Aorta (tissue), 5 donors: Measurements from ENCODE around the gene AKR1B15. TPM values are rescaled to one million over a fixed set of nuclear protein-coding genes. Genes with fewer than 3 reads are reported as not detected.
"Not testable (repeated sequence)": the region's sequence is repeated elsewhere in the genome, so short reads cannot be mapped to it uniquely, and the experiment has no call there.

Experiments
- ATAC-seq: fragments of 200-7000 bp; cut with Tn5 transposase; one replicate; pipeline ENCODE4 v1.9.1; 2022; ENCODE audit warnings: moderate library complexity; ENCODE audit not compliant: low FRiP score
- DNase-seq, 2 donors: peaks; one replicate each; pipeline ENCODE4 v3.0.0-alpha.2; 2020
- H3K27ac ChIP-seq, 2 donors: one replicate each; pipeline ENCODE4 v1.5.1; 2013; ENCODE audit warnings: low read length in 2 of 2, mild to moderate bottlenecking in 2 of 2, moderate library complexity in 2 of 2, control low read depth in 1 of 2, inconsistent platforms in 1 of 2, low read depth in 1 of 2
- H3K27me3 ChIP-seq, 2 donors: one replicate each; pipeline ENCODE4 v1.6.1; 2013; ENCODE audit warnings: control low read depth in 1 of 2, low read length in 1 of 2, mild to moderate bottlenecking in 1 of 2, moderate library complexity in 1 of 2; ENCODE audit not compliant: insufficient read depth in 2 of 2, control insufficient read depth in 1 of 2
- H3K36me3 ChIP-seq, 2 donors: one replicate each; pipeline ENCODE4 v1.6.1; 2013; ENCODE audit warnings: control low read depth in 1 of 2, low read length in 1 of 2, mild to moderate bottlenecking in 1 of 2; ENCODE audit not compliant: insufficient read depth in 2 of 2, control insufficient read depth in 1 of 2
- H3K4me1 ChIP-seq, 2 donors: one replicate each; pipeline ENCODE4 v1.6.1; 2013; ENCODE audit warnings: low read length in 2 of 2, control low read depth in 1 of 2, mild to moderate bottlenecking in 1 of 2, moderate library complexity in 1 of 2; ENCODE audit not compliant: insufficient read depth in 2 of 2, control insufficient read depth in 1 of 2
- H3K4me3 ChIP-seq, 2 donors: one replicate each; pipeline ENCODE4 v1.5.1; 2013; ENCODE audit warnings: low read length in 2 of 2, control low read depth in 1 of 2, mild to moderate bottlenecking in 1 of 2
- H3K9me3 ChIP-seq: one replicate; pipeline ENCODE4 v1.6.1; 2013; ENCODE audit warnings: mild to moderate bottlenecking, low read length; ENCODE audit not compliant: control insufficient read depth
- WGBS, 2 donors: extraction: QIAGEN DNeasy Blood & Tissue Kit; methylation state at CpG; one replicate each; pipeline ENCODE4 v1.1.7; 2013; 5-methylcytosine and 5-hydroxymethylcytosine counted together
- intact Hi-C, 2 donors: fragments of 100-400 bp; cut with DNase I; formaldehyde crosslinking; loops; one replicate each; pipeline versions ENCODE4 v1.14.2 to v1.15.0; 2022
- polyA plus RNA-seq, 2 donors: library from polyadenylated mRNA; stranded (reverse); fragments of 200-250 nt; gene quantifications; one replicate each; pipeline ENCODE4 v1.2.3, GENCODE V29; 2013
- total RNA-seq, 2 donors: library from RNA; stranded (reverse); fragmentation: NEBNext Ultra II Directional; extraction: Animal tissue kit (Norgen Biotek cat#: 25700); gene quantifications; one replicate each; pipeline ENCODE4 v1.2.1, GENCODE V29; 2021
- donor health status: healthy with polysubstance abuse.
- donor health status: Bipolar disorder and iron deficiency.
- donor health status: DM: no; HTN: no; CAD: no.
- donor health status: DM: no; HTN: no; CAD: no.
- donor health status: DM: yes; HTN: yes; CAD: no.

Gene AKR1B15
- total and polyA plus RNA-seq, 4 donors, result 0.33 TPM; not detected in 3

- intact Hi-C loops, H3K4me3 ChIP-seq, H3K27me3 ChIP-seq, DNase-seq, H3K4me1 ChIP-seq, H3K36me3 ChIP-seq, H3K9me3 ChIP-seq, ATAC-seq, H3K27ac ChIP-seq: not testable (repeated sequence)
- 80 to 95% methylated on average over 3 to 5 of the region's 5 CpGs for WGBS, 2 donors
Observed at GRCh38 chr7:134561616-134562015, 12.7 kb downstream of the AKR1B15 start.

GRCh38 chr7:134562136-134562535 lies 13.2 kb downstream of the AKR1B15 start:
- no peaks in the 10 kb centered on the region for H3K9me3 ChIP-seq
- DNase-seq (no peak), ATAC-seq (no peak)
- WGBS, 2 donors, result 75 to 83% methylated on average over 6 of the region's 6 CpGs
- no peaks in the 10 kb centered on the region for H3K27me3 ChIP-seq
- intact Hi-C loops, result no loop called here
- H3K4me1 ChIP-seq, result no peaks in the 10 kb centered on the region
- no peaks in the 10 kb centered on the region for H3K36me3 ChIP-seq
- no peak overlapping the region for H3K4me3 ChIP-seq
- no peak overlapping the region for H3K27ac ChIP-seq

GRCh38 chr7:134563398-134563749 lies 14.5 kb downstream of the AKR1B15 start:
- H3K27ac ChIP-seq, H3K27me3 ChIP-seq, ATAC-seq: not testable (repeated sequence)

GRCh38 chr7:134565643-134566136 lies 16.8 kb downstream of the AKR1B15 start:
- ATAC-seq, result peak; percentile 76
- intact Hi-C loops, result no loop called here
- Histone ChIP-seq H3K4me3 (no peak overlapping the region), H3K4me1 (no peaks in the 10 kb centered on the region), H3K27me3 (no peaks in the 10 kb centered on the region), H3K9me3 (no peaks in the 10 kb centered on the region), H3K36me3 (no peaks in the 10 kb centered on the region), H3K27ac (no peak overlapping the region)
- peak in 1 of 2 donors; percentile 63 for DNase-seq
- WGBS, 2 donors, result 17 to 25% methylated on average over 2 of the region's 2 CpGs

More at GRCh38 chr7:134563398-134563749, 14.5 kb downstream of the AKR1B15 start:
- H3K4me1 ChIP-seq, H3K36me3 ChIP-seq, intact Hi-C loops, H3K4me3 ChIP-seq, DNase-seq, H3K9me3 ChIP-seq: not testable (repeated sequence)
- 83 to 90% methylated on average over 2 of the region's 2 CpGs for WGBS, 2 donors

- ATAC-seq (no peak), DNase-seq (no peak)
- intact Hi-C loops, result no loop called here
- Histone ChIP-seq H3K4me3 (no peak overlapping the region), H3K27me3 (no peaks in the 10 kb centered on the region), H3K4me1 (no peaks in the 10 kb centered on the region), H3K9me3 (no peaks in the 10 kb centered on the region), H3K27ac (no peak overlapping the region), H3K36me3 (no peaks in the 10 kb centered on the region)
- WGBS, 2 donors, result 78 to 79% methylated on average over 3 of the region's 3 CpGs
Observed at GRCh38 chr7:134567368-134567767, 18.5 kb downstream of the AKR1B15 start.

GRCh38 chr7:134569962-134570361 lies 21.1 kb downstream of the AKR1B15 start:
- ATAC-seq, intact Hi-C loops: not testable (repeated sequence)
- WGBS, 2 donors, result 89 to 91% methylated on average over 9 of the region's 9 CpGs

GRCh38 chr7:134571101-134571500 lies 22.2 kb downstream of the AKR1B15 start:
- H3K27me3 ChIP-seq, result no peaks in the 10 kb centered on the region
- H3K36me3 ChIP-seq, result no peaks in the 10 kb centered on the region
- ATAC-seq (no peak), DNase-seq (no peak)
- 80 to 92% methylated on average over 2 of the region's 2 CpGs for WGBS, 2 donors
- no peaks in the 10 kb centered on the region for H3K9me3 ChIP-seq
- H3K4me3 ChIP-seq, result no peak overlapping the region
- intact Hi-C loops, result no loop called here
- no peak overlapping the region for H3K27ac ChIP-seq
- no peaks in the 10 kb centered on the region for H3K4me1 ChIP-seq

More at GRCh38 chr7:134569962-134570361, 21.1 kb downstream of the AKR1B15 start:
- not testable (repeated sequence) for DNase-seq, H3K36me3 ChIP-seq, H3K4me3 ChIP-seq, H3K27me3 ChIP-seq, H3K27ac ChIP-seq, H3K9me3 ChIP-seq, H3K4me1 ChIP-seq

GRCh38 chr7:134571746-134572461 lies 23.0 kb downstream of the AKR1B15 start:
- Histone ChIP-seq H3K4me3 (no peak overlapping the region), H3K27ac (no peak overlapping the region), H3K9me3 (no peaks in the 10 kb centered on the region), H3K36me3 (no peaks in the 10 kb centered on the region), H3K4me1 (no peaks in the 10 kb centered on the region), H3K27me3 (no peaks in the 10 kb centered on the region)
- intact Hi-C loops, result no loop called here
- WGBS, 2 donors, result 86 to 88% methylated on average over 6 of the region's 6 CpGs
- ATAC-seq, result no peak
- DNase-seq, result no peak

- no peaks in the 10 kb centered on the region for H3K27me3 ChIP-seq
- WGBS, 2 donors, result 54 to 60% methylated on average over 2 of the region's 2 CpGs
- H3K9me3 ChIP-seq, result no peaks in the 10 kb centered on the region
- DNase-seq (no peak), ATAC-seq (no peak)
- no peaks in the 10 kb centered on the region for H3K36me3 ChIP-seq
- H3K4me1 ChIP-seq, result no peaks in the 10 kb centered on the region
- no peak overlapping the region for H3K27ac ChIP-seq
- intact Hi-C loops, result no loop called here
- no peak overlapping the region for H3K4me3 ChIP-seq
Observed at GRCh38 chr7:134574322-134574721, 25.4 kb downstream of the AKR1B15 start.
